Activated effector memory CD4-positive, alpha-beta T cell treated with Interleukin-2 at 50 U/mL for 16 hours (primary cell): ENCODE measurements around the gene RABGAP1.

ENCODE experiments used
- DNase-seq: peaks from one replicate; pipeline ENCODE4 v3.0.0-alpha.2; 2020

RABGAP1 gene

GRCh38 chr9:123115146-123115913, 174.5 kb downstream of the RABGAP1 start:
- no peak for DNase-seq

- no peak for DNase-seq
Observed at GRCh38 chr9:123116036-123116435, 175.2 kb downstream of the RABGAP1 start.

- DNase-seq, result no peak
Observed at GRCh38 chr9:123119566-123119965, 178.7 kb downstream of the RABGAP1 start.

- DNase-seq, result no peak
Observed at GRCh38 chr9:123120131-123120530, 179.3 kb downstream of the RABGAP1 start.

- DNase-seq, result no peak
Observed at GRCh38 chr9:123120953-123121352, 180.1 kb downstream of the RABGAP1 start.

GRCh38 chr9:123121457-123121856, 180.6 kb downstream of the RABGAP1 start:
- DNase-seq, result no peak

GRCh38 chr9:123127512-123128075, 186.8 kb downstream of the RABGAP1 start:
- no peak for DNase-seq

GRCh38 chr9:123128591-123128990, 187.8 kb downstream of the RABGAP1 start:
- no peak for DNase-seq

GRCh38 chr9:123129423-123129822, 188.6 kb downstream of the RABGAP1 start:
- DNase-seq, result no peak

GRCh38 chr9:123131258-123131657, 190.4 kb downstream of the RABGAP1 start:
- DNase-seq, result no peak

GRCh38 chr9:123131993-123132392, 191.2 kb downstream of the RABGAP1 start:
- DNase-seq, result no peak

GRCh38 chr9:123132696-123133095, 191.9 kb downstream of the RABGAP1 start:
- no peak for DNase-seq

- no peak for DNase-seq
Observed at GRCh38 chr9:123135430-123135829, 194.6 kb downstream of the RABGAP1 start.

GRCh38 chr9:123138163-123138562, 197.3 kb downstream of the RABGAP1 start:
- DNase-seq, result no peak

GRCh38 chr9:123149067-123149466, 208.2 kb downstream of the RABGAP1 start:
- no peak for DNase-seq

GRCh38 chr9:123150708-123151503, 210.1 kb downstream of the RABGAP1 start:
- DNase-seq, result no peak
